K562 (cell line): Measurements from ENCODE around the gene TANC1.

ENCODE experiments used
- CAMTA2 ChIP-seq: fragments of 250-450 bp; sonication (Bioruptor Pico); conservative IDR thresholded peaks from 2 replicates; pipeline ENCODE4 v1.5.1; 2022
- FOXM1 ChIP-seq, 2 experiments: fragments of 450-650 bp in 1 of 2; sonication (generic) in 1 of 2; formaldehyde crosslinking in 1 of 2; IDR thresholded peaks; 2 replicates each; pipeline versions ENCODE4 v1.6.1 to v1.9.0; 2017 to 2022; ENCODE audit warnings: low read depth in 2 of 2, mild to moderate bottlenecking in 2 of 2, missing genetic modification reagents in 1 of 2, moderate library complexity in 1 of 2
- HES1 ChIP-seq: fragments of 450-650 bp; IDR thresholded peaks from 2 replicates; pipeline ENCODE4 v1.6.1; 2016; ENCODE audit warnings: low read depth, mild to moderate bottlenecking, moderate library complexity
- ZNF174 ChIP-seq: fragments of 250-450 bp; sonication (Bioruptor Pico); IDR thresholded peaks from 2 replicates; pipeline ENCODE4 v1.4.0; 2020; ENCODE audit warnings: mild to moderate bottlenecking
- ZNF41 ChIP-seq: fragments of 250-450 bp; sonication (Bioruptor Pico); conservative IDR thresholded peaks from 2 replicates; pipeline ENCODE4 v1.4.0; 2020; ENCODE audit warnings: mild to moderate bottlenecking

GRCh38 chr2:159228081-159228581, 259.7 kb downstream of the TANC1 start:
- TF ChIP-seq HES1 (no peak), CAMTA2 (CRISPR knock-in tag) (no peak), ZNF174 (CRISPR knock-in tag) (no peak), FOXM1 (IDR thresholded peaks at IDR 0.05; ENCODE audit: low read depth) (no peak), FOXM1 (CRISPR knock-in tag; IDR thresholded peaks at IDR 0.05; ENCODE audit: low read depth) (no peak), ZNF41 (no peak)
